ENCODE measurements around the gene ZDHHC14. TPM values are rescaled to one million over a fixed set of nuclear protein-coding genes. Genes with fewer than 3 reads are reported as not detected.
"Not testable (repeated sequence)": the region's sequence is repeated elsewhere in the genome, so short reads cannot be mapped to it uniquely, and the experiment has no call there.

Gene ZDHHC14
- total RNA-seq, 3 donors from 2014 or later = 5.6 to 6.0 (median 5.7) TPM

DNA sequence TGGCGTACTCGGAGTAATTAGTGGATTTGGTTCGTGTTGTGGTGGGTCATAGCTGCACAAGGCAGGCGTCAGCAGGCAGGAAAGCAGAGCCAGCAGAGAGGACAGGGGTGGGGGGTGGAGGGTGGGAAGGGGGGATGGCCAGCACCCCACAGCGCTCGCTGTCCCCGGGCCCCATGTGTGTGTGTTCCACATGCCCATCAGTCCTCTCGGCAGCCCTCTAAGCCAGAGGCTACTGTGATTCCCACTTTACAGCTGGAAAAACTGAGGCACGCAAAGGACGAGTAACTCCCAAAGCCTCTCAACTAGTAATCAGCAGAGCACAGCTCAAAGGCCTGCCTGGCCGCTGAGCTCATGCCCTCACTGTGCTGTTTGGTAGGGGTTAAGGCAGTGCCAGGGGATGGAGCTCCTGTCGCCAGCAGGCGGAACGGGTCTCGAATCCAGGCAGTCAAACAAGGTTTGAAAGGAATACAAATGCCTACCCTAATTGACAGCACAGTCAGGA, 175.2 kb downstream of the ZDHHC14 start:
- Mint-ChIP-seq H3K4me3 (no peak overlapping the region), H3K36me3 (ENCODE audit: insufficient read depth) (peaks cover 4% of the 10 kb centered on the region), H3K4me1 (ENCODE audit: low read depth) (peaks cover 42% of the 10 kb centered on the region), H3K27me3 (ENCODE audit: low read depth) (no peaks in the 10 kb centered on the region), H3K9me3 (no peaks in the 10 kb centered on the region)
- ATAC-seq (no peak), DNase-seq (no peak)

DNA sequence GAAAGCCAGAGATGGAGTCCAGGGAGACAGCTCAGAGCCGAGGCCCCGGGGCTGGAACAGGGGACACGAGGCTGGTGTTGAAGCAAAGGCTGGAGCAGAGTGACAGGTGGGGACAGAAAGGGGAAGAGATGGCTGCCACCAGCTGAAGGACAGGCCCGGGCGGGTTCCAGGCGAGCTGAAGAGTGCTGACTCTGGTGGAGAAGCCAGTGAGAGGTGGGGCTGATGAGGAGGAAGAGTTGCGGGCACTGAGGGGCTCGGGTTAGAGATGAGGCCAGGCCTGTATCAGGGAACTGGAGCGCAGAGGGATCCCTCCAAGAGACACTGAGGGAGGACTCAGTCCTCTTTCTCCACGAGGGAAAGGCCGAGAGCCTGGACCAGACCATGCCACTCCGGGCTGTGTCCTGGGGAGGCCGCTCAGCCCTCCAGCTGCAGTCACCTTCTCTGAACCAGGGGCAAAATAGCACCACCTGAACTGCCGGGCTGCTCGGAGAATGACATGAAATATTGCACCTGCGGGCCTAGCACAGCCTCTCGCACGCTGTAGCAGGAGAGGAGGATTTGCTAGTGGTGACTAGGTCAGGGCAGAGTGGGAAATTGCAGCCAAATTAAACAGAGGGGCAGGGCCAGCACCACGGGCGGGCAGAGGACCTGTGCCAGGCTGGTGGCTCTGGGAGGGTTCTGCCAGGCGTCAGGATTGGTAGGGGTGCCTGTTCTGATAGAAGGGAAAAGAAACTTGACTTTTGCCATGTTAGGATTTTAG, 175.9 kb downstream of the ZDHHC14 start:
- Mint-ChIP-seq H3K27me3 (ENCODE audit: low read depth) (no peaks in the 10 kb centered on the region), H3K9me3 (no peaks in the 10 kb centered on the region), H3K36me3 (ENCODE audit: insufficient read depth) (peaks cover 4% of the 10 kb centered on the region), H3K4me1 (ENCODE audit: low read depth) (peaks cover 42% of the 10 kb centered on the region), H3K4me3 (no peak overlapping the region)
- DNase-seq (no peak), ATAC-seq (no peak)

DNA sequence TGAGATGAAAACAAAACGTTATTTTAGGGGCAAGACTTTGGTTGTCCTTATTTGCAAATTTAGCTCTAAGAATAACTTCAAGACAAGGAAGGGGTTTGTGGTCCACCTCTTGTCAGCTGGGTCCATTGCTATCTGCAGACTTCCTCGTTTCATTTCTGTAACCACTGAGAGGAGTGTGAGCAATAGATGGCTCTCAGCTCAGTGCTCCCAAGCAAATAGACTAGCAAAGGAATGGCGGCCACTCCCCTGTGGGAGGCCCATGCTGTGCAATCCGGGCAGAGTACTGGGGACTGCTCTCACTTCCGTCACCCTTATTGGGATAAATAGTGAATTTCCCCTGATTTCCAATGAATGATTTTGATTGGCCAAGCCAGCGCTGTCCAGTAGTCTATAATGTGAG, 176.6 kb downstream of the ZDHHC14 start:
- DNase-seq = no peak

DNA sequence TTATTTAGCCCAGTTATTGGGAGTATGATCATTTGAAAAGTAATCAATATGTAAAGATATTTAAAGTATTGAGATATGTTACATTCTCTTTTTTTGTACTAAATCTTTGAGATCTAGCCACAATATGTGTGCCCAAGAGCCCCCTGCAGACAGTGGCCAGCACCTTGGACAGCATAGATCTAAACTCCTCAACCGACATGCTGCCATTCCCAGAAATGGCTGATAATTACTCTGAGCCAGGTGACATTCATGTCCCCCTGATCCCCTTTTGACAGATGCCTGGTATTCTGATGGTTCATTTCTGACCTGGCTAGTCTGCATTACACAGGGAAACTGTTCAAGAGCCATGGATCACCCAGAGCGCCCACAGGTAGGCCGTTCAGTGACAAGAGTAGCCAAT, 177.1 kb downstream of the ZDHHC14 start:
- DNase-seq (no peak), ATAC-seq (no peak)
- no peaks in the 10 kb centered on the region for H3K27me3 Mint-ChIP-seq (ENCODE audit: low read depth)
- H3K4me3 Mint-ChIP-seq = no peak overlapping the region
- peaks cover 4% of the 10 kb centered on the region for H3K36me3 Mint-ChIP-seq (ENCODE audit: insufficient read depth)
- H3K4me1 Mint-ChIP-seq (ENCODE audit: low read depth) = peaks cover 47% of the 10 kb centered on the region
- no peaks in the 10 kb centered on the region for H3K9me3 Mint-ChIP-seq

More for the DNA sequence above, 176.6 kb downstream of the ZDHHC14 start:
- no peak for ATAC-seq
- Mint-ChIP-seq H3K9me3 (no peaks in the 10 kb centered on the region), H3K4me1 (ENCODE audit: low read depth) (peaks cover 46% of the 10 kb centered on the region), H3K27me3 (ENCODE audit: low read depth) (no peaks in the 10 kb centered on the region), H3K36me3 (ENCODE audit: insufficient read depth) (peaks cover 4% of the 10 kb centered on the region), H3K4me3 (no peak overlapping the region)

DNA sequence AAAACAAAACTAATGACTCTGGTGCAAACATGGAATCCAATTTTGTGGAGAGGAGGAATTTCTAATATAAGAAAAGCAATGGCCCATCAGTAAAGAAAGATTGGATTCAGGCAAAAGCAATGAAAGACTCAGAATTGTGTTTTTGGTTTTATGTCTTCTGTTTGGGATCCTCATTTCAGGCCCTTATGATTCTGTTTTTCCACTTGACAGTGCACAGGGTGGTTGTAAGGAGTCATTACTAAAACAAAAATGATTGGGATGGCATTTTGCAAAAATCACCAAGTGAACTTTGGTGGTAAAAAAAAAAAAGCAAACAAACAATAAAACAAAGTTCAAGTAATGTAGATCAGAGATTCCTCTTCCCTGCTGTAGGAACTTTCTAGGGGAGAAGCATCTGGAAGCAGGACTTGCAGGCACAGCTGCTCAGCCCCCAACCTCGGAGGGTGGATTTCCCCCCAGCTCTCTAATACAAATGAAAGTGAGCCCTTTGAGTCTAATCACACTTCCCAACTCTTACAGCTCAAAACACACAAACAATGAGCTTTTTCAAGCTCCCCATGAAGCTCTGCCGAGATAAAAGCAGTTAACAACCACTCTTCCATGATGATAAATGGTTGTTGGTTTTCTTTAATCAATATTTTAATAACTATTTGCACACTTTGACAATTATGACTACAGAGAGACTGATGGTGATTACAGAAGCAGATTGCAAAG, 177.7 kb downstream of the ZDHHC14 start:
- no peaks in the 10 kb centered on the region for H3K9me3 Mint-ChIP-seq
- ATAC-seq (no peak), DNase-seq (no peak)
- no peak overlapping the region for H3K4me3 Mint-ChIP-seq
- H3K4me1 Mint-ChIP-seq (ENCODE audit: low read depth) = peaks cover 51% of the 10 kb centered on the region
- peaks cover 4% of the 10 kb centered on the region for H3K36me3 Mint-ChIP-seq (ENCODE audit: insufficient read depth)
- H3K27me3 Mint-ChIP-seq (ENCODE audit: low read depth) = no peaks in the 10 kb centered on the region

DNA sequence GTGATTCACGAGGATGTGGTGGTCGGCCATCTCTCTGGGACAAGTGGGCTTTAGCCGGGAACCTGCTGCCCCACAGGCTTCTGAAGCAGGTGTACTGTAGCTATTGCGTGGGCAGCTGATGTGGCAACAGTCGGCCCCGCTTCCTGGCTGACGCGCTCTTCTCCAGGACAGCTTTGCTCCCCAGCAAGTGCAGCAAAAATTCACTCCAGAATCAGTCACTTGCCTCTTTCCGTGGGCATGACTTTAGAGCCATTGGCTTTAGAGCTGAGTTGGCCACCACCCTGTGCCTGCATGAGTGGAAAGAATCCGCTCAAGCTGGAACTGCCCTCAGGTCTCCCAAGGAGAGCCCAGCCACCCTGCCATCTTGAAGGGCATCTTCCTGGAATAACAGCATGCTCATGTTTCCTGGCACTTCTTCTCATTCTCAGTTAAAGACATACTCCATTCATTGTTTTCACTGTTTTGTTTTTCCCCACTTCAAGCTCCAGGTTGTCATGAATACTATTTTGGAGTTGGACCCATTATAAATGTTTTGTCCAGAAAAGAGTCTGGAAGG, 178.3 kb downstream of the ZDHHC14 start:
- Mint-ChIP-seq H3K36me3 (ENCODE audit: insufficient read depth) (peaks cover 4% of the 10 kb centered on the region), H3K4me1 (ENCODE audit: low read depth) (peaks cover 51% of the 10 kb centered on the region), H3K9me3 (no peaks in the 10 kb centered on the region), H3K4me3 (no peak overlapping the region), H3K27me3 (ENCODE audit: low read depth) (no peaks in the 10 kb centered on the region)
- no peak for ATAC-seq
- no peak for DNase-seq

DNA sequence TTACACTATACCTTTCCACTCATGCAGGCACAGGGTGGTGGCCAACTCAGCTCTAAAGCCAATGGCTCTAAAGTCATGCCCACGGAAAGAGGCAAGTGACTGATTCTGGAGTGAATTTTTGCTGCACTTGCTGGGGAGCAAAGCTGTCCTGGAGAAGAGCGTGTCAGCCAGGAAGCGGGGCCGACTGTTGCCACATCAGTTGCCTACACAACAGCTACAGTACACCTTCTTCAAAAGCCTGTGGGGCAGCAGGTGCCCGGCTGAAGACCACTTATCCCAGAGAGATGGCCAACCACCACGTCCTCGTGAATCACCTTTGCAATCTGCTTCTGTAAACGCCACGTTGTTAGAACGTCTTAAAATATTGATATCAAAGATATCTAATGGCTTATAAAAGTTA, 179.1 kb downstream of the ZDHHC14 start:
- peaks cover 51% of the 10 kb centered on the region for H3K4me1 Mint-ChIP-seq (ENCODE audit: low read depth)
- H3K4me3 Mint-ChIP-seq; H3K27me3 Mint-ChIP-seq (ENCODE audit: low read depth); H3K9me3 Mint-ChIP-seq; H3K36me3 Mint-ChIP-seq (ENCODE audit: insufficient read depth); ATAC-seq; DNase-seq: not testable (repeated sequence)

DNA sequence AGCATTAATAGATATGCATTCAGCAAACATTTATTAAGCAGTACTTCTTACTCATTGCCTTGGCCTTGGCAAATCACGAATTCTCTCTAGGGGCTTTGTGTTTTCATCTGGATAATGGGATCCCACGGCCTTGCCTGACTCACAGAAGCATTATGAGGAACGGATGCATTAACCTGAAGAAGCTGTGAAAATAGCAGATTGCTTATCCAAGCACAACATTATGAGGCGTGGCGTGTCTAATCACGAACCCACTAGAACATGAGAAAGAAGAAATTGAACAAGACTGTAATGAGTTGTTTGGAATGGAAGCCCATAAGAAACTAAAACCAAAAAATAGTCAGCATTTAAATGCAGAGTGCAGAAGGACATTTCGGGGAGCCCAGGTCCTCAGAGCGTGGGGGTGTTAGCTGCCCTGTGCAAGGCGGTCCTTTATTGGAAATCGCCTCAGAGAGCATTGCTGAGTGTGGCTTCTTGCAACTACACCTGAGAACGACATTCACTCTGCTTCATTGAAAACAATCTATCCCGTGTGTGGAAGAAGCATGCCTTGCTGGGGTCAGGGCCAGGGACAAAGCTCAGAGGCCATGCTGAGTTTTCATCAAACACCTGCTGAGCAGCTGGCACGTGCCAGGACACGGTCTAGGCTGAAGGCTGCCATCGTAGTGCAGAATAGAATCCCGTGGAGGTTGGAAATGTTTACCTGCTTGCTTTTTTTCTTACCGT, 179.9 kb downstream of the ZDHHC14 start:
- Mint-ChIP-seq H3K4me1 (ENCODE audit: low read depth) (peaks cover 51% of the 10 kb centered on the region), H3K27me3 (ENCODE audit: low read depth) (no peaks in the 10 kb centered on the region)
- DNase-seq = no peak

DNA sequence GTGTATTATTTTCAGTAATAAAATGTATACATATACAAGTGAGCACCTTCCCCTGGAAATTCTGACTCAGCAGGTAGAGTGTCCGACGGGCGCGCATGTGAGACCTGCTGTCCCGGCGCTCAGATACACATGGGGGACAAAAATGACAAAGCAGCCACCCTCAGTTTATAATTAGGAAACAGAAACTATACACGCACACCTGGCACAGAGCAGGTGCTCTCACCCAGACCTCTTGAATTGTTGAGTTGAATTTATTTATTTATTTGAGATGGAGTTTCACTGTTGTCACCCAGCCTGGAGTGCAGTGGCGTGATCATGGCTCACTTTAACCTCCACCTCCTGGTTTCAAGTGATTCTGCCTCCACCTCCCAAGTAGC, 180.4 kb downstream of the ZDHHC14 start:
- Mint-ChIP-seq H3K9me3 (no peaks in the 10 kb centered on the region), H3K36me3 (ENCODE audit: insufficient read depth) (peaks cover 4% of the 10 kb centered on the region), H3K27me3 (ENCODE audit: low read depth) (no peaks in the 10 kb centered on the region), H3K4me1 (ENCODE audit: low read depth) (peaks cover 49% of the 10 kb centered on the region), H3K4me3 (no peak overlapping the region)
- no peak for ATAC-seq
- no peak for DNase-seq

More for the DNA sequence above, 179.9 kb downstream of the ZDHHC14 start:
- peaks cover 4% of the 10 kb centered on the region for H3K36me3 Mint-ChIP-seq (ENCODE audit: insufficient read depth)
- H3K4me3 Mint-ChIP-seq = no peak overlapping the region
- no peaks in the 10 kb centered on the region for H3K9me3 Mint-ChIP-seq
- ATAC-seq = no peak

DNA sequence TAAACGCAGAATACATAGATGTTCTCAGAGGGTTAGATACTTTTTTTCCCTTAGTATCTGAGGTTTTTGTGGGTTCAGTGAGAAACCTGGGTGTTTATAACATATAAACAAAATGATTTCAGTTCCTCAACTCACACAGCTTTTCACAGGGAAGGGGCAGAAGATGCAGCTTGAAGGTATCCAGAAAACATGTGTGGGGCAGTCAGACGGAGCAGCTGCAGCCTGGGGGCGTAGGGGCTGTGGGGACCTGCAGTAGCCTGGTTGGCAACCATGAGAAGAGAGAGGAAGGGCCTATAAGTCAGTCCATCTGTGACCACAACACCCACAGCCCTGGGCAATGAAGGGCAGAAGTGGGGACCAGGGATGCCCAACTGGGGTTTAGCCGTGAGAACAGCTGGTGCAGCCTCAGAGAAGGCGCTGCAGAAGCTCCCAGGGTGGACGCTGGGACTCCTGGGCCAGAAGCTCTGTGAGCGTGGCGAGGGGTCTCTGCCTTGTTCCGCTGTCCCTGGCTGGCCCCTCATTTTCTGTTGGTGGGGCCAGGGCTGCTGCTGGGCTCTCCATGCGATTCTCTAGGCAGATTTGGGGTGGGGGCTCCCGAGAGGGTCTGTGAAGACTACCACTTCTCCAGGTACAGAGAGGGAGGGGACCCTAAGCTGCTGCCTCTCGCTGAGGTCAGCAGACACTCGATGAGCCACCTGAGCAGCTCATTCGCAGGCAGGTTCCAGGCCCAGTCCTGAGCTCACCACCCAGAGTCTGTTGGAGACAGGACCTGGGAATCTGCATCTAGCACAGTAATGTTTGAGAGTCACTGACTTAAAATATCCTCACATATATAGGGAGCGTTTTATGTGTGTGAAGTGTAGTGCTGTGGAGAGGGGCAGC, 181.2 kb downstream of the ZDHHC14 start:
- DNase-seq (no peak), ATAC-seq (peak in 1 of 2 donors; percentile 12)
- peak overlapping the region; percentile 31 for H3K4me3 Mint-ChIP-seq
- H3K36me3 Mint-ChIP-seq (ENCODE audit: insufficient read depth) = peaks cover 4% of the 10 kb centered on the region
- no peaks in the 10 kb centered on the region for H3K9me3 Mint-ChIP-seq
- no peaks in the 10 kb centered on the region for H3K27me3 Mint-ChIP-seq (ENCODE audit: low read depth)
- H3K4me1 Mint-ChIP-seq (ENCODE audit: low read depth) = peaks cover 43% of the 10 kb centered on the region

DNA sequence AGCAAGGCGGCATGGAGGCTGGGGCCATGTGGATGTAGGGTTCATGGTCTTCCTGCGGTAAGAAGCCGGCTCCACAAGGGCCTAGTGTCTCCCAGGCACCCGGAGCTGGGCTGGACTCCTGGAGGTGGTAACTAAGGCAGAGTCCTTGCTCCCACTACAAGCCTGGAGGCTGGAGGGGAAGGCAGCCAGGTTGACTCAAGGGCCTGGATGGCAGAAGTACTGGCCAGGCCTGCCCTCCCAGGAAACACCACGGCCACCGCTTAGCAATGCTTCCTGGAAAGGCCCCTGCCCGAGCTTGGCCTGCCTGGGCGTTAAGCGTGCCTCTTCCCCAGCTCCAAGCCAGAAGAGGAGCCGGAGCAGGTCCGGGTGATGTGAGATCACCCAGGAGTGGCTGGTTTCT, 182.0 kb downstream of the ZDHHC14 start:
- ATAC-seq (no peak), DNase-seq (no peak)
- Mint-ChIP-seq H3K27me3 (ENCODE audit: low read depth) (no peaks in the 10 kb centered on the region), H3K9me3 (no peaks in the 10 kb centered on the region), H3K4me1 (ENCODE audit: low read depth) (peaks cover 37% of the 10 kb centered on the region), H3K4me3 (no peak overlapping the region), H3K36me3 (ENCODE audit: insufficient read depth) (peaks cover 4% of the 10 kb centered on the region)

DNA sequence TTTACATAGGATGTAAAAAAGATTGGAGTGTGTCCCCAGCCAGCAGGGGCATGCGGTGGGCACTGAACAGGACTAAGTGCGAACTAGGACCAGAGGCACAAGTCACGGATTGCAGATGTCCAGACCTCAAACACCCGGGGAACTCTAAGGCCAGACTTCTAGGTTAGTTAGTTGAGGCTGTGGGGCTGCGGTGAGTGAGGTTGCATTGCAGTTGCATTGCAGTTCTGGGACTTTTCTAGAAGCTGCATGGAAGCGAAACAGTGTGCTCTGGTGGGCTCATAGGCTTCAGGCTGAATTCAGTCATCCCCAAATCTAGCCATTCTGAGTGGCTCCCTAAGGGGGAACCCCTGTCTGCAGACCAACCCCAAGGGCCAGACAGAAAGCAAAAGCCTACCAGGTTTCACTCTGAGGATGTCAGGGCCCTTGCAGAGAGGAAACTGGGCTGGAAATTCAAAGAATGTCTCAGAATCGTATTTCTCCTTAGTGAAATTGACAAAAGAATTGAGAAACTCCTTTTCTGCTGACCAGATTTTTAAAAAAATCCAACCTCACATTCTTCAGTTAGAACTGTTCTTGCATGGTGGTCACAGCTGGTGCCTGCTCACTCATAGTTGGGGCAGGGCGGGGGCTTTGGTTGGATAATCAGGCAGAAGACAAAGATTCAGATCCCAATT, 182.8 kb downstream of the ZDHHC14 start:
- ATAC-seq = peak; percentile 62 to 75
- Mint-ChIP-seq H3K4me3 (no peak overlapping the region), H3K27me3 (ENCODE audit: low read depth) (no peaks in the 10 kb centered on the region), H3K4me1 (ENCODE audit: low read depth) (peaks cover 30% of the 10 kb centered on the region), H3K9me3 (no peaks in the 10 kb centered on the region), H3K36me3 (ENCODE audit: insufficient read depth) (peaks cover 4% of the 10 kb centered on the region)
- DNase-seq = no peak

DNA sequence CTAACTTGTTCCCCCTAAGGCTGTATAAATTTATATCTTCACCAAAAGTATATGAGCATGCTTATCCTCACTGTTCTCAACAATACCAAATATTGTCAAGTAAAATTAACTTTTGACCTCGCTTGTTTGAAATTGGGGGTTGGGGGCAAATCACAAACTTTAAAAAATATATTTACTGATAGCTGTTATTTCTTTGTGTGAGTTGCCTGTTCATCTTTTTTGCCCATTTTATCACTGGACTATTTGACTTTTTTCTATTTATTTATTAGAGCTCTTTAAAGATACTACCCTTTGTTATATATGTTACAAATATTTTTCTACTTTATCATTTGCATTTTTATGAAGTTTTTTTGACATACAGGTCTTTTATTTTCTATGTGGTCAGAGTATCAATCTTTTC, 187.7 kb downstream of the ZDHHC14 start:
- no peaks in the 10 kb centered on the region for H3K9me3 Mint-ChIP-seq
- no peak for ATAC-seq
- no peak overlapping the region for H3K4me3 Mint-ChIP-seq
- H3K27me3 Mint-ChIP-seq (ENCODE audit: low read depth) = no peaks in the 10 kb centered on the region
- DNase-seq = no peak
- peaks cover 17% of the 10 kb centered on the region for H3K4me1 Mint-ChIP-seq (ENCODE audit: low read depth)
- H3K36me3 Mint-ChIP-seq (ENCODE audit: insufficient read depth) = no peaks in the 10 kb centered on the region

Measured in activated T-cell treated with anti-CD3 and anti-CD28 coated beads, Interleukin-2, amount 50 U/mL, for 4 hours (primary cell).